Activated naive CD4-positive, alpha-beta T cell treated with anti-CD3 and anti-CD28 coated beads, Interleukin-2, amount 50 U/mL, for 16 hours (primary cell): ENCODE measurements around the gene MAML3.

Experiments used
- DNase-seq: peaks from one replicate; pipeline ENCODE4 v3.0.0-alpha.2; 2020

Gene MAML3

GRCh38 chr4:139854668-139855403 is 299.1 kb downstream of the MAML3 start:
- DNase-seq: no peak

DNA sequence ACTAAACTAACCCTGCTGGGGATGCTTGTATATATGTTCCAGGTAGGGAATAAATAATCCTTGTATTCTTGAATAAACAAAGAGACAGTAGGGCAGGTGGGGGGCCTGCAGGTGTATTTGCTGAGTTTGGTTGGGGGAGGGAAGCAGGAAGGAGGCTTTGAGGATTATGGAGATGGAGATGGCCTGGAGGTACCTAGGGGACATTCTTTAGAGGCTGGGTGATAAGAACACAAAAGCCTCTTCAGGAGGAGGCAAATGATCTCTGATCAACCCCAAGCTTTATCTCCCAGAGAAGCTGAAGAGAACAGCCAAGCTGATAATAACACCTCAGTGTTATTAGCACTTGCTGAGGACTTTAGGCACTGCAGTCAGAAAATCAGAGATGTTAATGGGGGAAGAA is 300.7 kb downstream of the MAML3 start:
- DNase-seq: no peak

DNA sequence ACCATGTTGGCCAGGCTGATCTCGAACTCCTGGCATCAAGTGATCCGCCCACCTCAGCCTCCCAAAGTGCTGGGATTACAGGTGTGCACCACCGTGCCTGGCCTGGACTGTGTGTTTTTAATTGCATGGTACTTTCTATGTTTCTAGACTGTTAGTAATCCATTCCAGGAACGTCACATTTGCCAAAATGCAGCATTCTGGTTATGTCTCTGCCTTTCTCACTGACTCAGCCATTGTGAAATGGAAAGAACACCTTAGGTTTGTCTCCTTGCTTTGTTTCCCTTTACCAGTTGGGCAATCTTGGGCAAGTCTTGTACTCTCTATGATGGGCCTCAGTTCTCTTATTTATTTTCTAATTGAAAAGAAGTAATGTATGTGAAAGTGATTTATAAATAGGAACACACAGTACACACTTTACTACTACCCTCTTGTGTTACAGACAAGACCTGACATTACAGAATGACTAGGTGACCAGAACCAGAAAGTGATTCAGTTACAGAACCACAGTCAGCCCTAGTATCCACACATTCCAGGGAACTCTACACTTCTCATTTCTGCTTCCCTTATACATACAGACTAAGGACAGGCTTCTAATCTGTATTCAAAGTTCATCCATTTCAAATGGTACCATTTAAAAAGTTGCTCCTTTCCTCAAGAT is 301.2 kb downstream of the MAML3 start:
- DNase-seq: no peak

- no peak for DNase-seq
Observed at GRCh38 chr4:139851639-139852038, 302.3 kb downstream of the MAML3 start.

DNA sequence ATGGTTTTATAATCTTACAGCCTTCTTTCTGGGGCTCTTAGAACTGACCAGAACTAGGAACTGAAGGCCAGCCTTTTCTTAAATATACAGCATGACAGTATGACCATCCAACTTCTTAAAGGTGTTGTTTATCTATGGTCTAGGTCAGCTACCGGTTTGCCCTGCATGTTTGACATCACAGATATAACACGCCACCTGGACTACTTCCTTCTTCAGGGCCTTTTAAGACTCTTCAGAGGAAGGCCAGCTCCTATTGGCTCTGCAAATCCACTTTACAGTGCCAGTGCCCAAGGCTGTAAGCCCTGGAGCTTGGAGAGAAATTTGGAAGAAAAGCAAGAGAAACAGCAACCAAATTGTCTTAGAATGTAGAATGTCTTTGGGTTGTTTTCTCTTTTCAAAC is 302.9 kb downstream of the MAML3 start:
- no peak for DNase-seq

GRCh38 chr4:139849219-139849618 is 304.8 kb downstream of the MAML3 start:
- no peak for DNase-seq

GRCh38 chr4:139848028-139848427 is 306.0 kb downstream of the MAML3 start:
- DNase-seq: no peak

GRCh38 chr4:139847602-139848001 is 306.4 kb downstream of the MAML3 start:
- DNase-seq: no peak

GRCh38 chr4:139846766-139847165 is 307.2 kb downstream of the MAML3 start:
- DNase-seq: no peak

GRCh38 chr4:139845453-139846093 is 308.4 kb downstream of the MAML3 start:
- no peak for DNase-seq

DNA sequence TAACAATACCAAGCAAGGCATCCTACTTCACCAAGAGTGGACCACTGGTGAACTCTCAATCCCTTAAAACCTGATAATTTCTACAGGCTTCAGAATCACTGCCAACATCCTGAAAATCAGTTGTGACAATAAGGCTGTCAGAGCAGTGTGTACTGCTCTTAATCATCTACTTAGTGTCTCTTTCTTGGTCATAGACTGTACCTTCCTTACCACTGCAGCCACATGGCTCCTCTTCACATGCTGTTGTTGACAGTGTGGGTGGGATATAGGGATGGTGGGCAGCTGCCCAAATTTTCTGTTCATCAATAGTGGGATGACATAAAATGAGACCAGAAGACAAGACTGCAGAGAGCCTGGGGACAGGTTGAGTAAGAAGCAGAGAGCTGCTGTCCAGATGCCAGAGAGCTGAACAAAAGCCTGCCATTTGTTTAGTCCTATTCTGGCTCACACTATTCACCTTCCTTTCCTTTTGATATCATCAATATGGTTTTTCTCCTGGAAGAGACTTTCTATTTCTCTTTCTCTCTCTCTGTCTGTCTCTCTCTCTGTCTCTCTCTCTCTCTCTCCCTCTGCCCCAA is 309.4 kb downstream of the MAML3 start:
- no peak for DNase-seq

DNA sequence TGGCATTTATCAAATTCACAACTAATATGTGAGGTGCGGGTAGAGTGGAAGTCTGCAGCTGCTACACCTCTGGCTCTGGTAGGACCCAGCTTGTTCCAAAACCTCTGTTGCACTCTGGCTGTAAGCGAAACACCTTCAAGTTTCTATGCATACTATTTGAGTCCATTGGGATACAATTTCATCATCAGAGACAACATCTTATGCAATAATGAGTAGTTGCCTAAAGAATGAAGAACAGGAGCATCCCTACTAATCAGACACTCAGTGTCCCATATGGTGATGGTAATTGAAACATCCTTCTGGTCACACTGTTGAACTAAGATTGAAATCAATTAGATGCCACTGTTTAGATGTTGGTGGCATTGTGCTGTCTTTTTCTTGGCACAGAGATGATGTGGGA is 309.9 kb downstream of the MAML3 start:
- DNase-seq: no peak

GRCh38 chr4:139843641-139844040 is 310.3 kb downstream of the MAML3 start:
- no peak for DNase-seq

GRCh38 chr4:139841464-139842195 is 312.4 kb downstream of the MAML3 start:
- DNase-seq: no peak

DNA sequence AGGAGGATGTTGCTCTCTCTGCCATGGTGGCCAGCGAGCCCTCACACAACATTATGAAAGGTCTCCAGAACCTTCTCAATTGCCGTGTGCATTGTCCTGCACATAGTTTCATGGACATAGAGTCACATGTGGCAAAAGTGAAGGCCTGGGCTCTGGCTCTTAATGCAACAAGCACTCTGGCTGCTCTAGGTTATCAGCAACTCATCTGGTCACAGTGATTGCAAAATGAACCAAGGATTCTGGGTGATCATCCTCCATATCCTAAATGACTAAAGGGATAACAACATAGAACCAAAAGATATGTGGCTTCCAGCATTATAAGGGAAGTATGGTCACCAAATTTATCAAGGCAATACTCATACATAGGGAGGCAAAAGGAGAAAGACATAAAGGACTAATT is 313.2 kb downstream of the MAML3 start:
- no peak for DNase-seq

- DNase-seq: no peak
Observed at GRCh38 chr4:139839403-139840031, 314.5 kb downstream of the MAML3 start.

DNA sequence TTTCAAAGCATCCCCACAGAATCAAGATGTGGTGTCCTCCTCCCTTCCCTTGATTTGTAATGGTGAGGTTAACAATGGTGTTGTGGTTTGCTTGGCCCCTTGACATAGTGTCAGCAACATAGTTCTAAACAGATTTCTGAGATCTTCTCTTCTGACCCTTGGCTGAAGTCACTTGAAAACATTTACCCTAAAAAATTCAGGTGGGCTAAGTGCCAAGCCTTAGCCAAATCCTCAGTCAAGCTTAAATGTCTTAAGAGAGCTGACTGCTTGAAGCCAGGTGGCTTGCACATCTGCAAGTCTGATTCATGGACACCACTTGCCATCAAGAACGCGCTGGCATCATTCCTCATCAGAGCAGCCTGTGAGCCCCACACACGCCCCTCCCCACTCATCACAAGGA is 315.2 kb downstream of the MAML3 start:
- DNase-seq: no peak

GRCh38 chr4:139834981-139835391 is 319.0 kb downstream of the MAML3 start:
- DNase-seq: no peak

DNA sequence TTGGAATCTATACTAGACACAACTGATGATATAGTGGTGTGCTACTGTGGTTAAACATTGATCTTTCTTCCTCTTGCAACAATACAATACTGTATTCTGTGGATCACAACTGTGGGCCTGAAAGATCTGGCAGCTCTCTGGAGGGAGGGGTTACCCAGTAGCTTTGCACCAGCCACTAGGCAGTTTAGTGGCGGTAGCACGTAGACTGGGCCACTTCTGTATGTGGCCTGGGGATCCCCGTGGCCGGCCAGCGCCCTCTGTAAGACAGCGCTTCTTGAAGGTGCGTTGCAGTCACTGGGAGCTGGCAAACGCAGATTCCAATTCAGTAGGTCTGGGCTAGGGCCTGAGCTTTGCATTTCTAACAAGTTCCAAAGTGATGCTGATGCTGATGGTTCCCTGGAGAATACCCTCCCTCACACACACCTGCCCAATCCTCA is 319.7 kb downstream of the MAML3 start:
- DNase-seq: no peak

DNA sequence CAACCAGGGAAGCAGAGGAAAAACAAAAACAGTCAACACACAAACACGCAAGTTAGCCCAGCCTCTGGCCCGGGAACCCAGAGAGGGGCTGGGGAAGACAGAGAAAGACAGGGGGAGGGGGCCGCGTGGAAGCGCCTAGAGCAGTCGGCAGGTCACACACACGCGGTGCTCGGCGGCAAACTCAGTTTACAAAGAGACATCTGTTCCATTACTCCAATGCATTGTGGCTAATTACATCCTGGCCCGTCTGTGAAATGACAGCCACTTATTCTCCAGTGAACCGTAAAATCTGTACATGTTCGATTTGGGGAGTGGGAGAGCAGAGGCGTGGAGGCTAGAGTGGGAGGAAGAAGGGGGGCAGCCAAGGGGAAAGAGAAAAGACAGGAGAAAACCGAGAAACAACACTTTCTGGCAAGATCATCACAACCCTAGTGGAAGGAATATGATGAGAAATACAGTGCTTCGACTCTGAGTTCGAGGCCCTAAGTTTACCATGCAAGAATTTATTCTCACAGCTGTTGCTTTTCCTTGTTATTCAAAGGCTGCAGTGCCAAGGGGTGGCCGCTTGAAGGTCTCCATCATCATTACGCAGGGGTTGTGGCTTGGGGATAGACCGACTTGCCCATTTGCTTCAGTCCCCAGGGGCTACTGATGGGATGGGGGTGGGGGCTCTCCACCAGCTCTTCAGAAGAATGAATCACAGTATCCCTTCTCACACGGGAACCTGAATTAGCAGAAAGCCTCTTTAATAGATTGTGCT is 320.7 kb downstream of the MAML3 start:
- DNase-seq: no peak

GRCh38 chr4:139828966-139829664 is 324.9 kb downstream of the MAML3 start:
- no peak for DNase-seq
